HCT116 (cell line): ENCODE measurements around the gene FLNA. TPM values are rescaled to one million over a fixed set of nuclear protein-coding genes. Genes with fewer than 3 reads are reported as not detected.

Source experiments
- ATAC-seq: fragments of 200-7000 bp; cut with Tn5 transposase; 2 replicates; pipeline ENCODE4 v1.9.1; 2020; ENCODE audit warnings: mild to moderate bottlenecking, moderate library complexity
- BruUV-seq: library from RNA; stranded (reverse); fragments of 400-500 nt; replicated peaks from 2 replicates; lab custom pipeline; 2021; lab: Mats Ljungman, UMichigan
- CTCF ChIA-PET: fragments of 300-600 bp; sonication (Branson Sonifier 250); formaldehyde crosslinking; loops from one replicate; lab custom pipeline; 2021; ENCODE audit warnings: antibody characterized with exemption; lab: Charles Lee
- POLR2A ChIA-PET: fragments of 300-600, 350-600 bp; sonication (Branson Sonifier 250); formaldehyde crosslinking; loops from one replicate; lab custom pipeline; 2021; ENCODE audit warnings: antibody characterized with exemption; lab: Charles Lee
- RAD21 ChIA-PET, 2 experiments: fragments of 300-600 bp; sonication (Branson Sonifier 250); formaldehyde crosslinking; loops; one replicate each; lab custom pipeline; 2023; ENCODE audit warnings: low total read pairs in 2 of 2; ENCODE audit not compliant: uncharacterized antibody in 2 of 2, unreplicated experiment in 2 of 2, low non-redundant PET in 1 of 2; lab: Charles Lee
- DNase-seq: peaks from one replicate; pipeline ENCODE4 v3.0.0-alpha.2; 2010; ENCODE audit warnings: low read depth, low spot score
- H2AFZ ChIP-seq: fragments of 200-600 bp; shearing (Covaris generic), sonication (generic); 2 replicates; pipeline ENCODE4 v1.6.1; 2017; ENCODE audit warnings: low read depth, mixed run types, mixed read lengths, antibody characterized with exemption, low read length; ENCODE audit not compliant: poor library complexity, severe bottlenecking
- H3K27ac ChIP-seq: 2 replicates; pipeline ENCODE4 v1.5.1; 2012; ENCODE audit warnings: low read depth, low read length
- H3K27me3 ChIP-seq: fragments of 200-600 bp; sonication (generic); 2 replicates; pipeline ENCODE4 v1.6.1; 2016; ENCODE audit warnings: mixed run types, low read length, mixed read lengths; ENCODE audit not compliant: insufficient read depth
- H3K36me3 ChIP-seq, 2 experiments: fragments of 200-500 bp in 1 of 2; fragments of 200-600 bp in 1 of 2; sonication (Bioruptor generic) in 1 of 2; sonication (generic) in 1 of 2; 2 replicates each; pipeline versions ENCODE4 v1.5.1 to v1.6.1; 2014 to 2016; ENCODE audit warnings: low read length in 2 of 2, inconsistent platforms in 1 of 2, mixed read lengths in 1 of 2, mixed run types in 1 of 2; ENCODE audit not compliant: insufficient read depth in 2 of 2, control insufficient read depth in 1 of 2
- H3K4me1 ChIP-seq, 2 experiments: fragments of 200-600 bp in 1 of 2; sonication (generic) in 1 of 2; 2 replicates each; pipeline versions ENCODE4 v1.5.1 to v1.6.1; 2012 to 2017; ENCODE audit warnings: low read length in 2 of 2, inconsistent platforms in 1 of 2, mild to moderate bottlenecking in 1 of 2, mixed read lengths in 1 of 2, mixed run types in 1 of 2, moderate library complexity in 1 of 2; ENCODE audit not compliant: insufficient read depth in 2 of 2, control insufficient read depth in 1 of 2
- H3K4me2 ChIP-seq: fragments of 200-600 bp; sonication (generic); 2 replicates; pipeline ENCODE4 v1.6.1; 2017; ENCODE audit warnings: mixed run types, low read length, mixed read lengths
- H3K4me3 ChIP-seq, 2 experiments: fragments of 200-600 bp in 1 of 2; sonication (generic) in 1 of 2; replicated peaks in 1 of 2; 2 replicates each; pipeline ENCODE4 v1.5.1; 2011 to 2016; ENCODE audit warnings: low read length in 2 of 2, control low read depth in 1 of 2, low read depth in 1 of 2, mild to moderate bottlenecking in 1 of 2, mixed read lengths in 1 of 2, mixed run types in 1 of 2
- H3K79me2 ChIP-seq: fragments of 200-600 bp; sonication (generic); 2 replicates; pipeline ENCODE4 v1.6.1; 2017; ENCODE audit warnings: mild to moderate bottlenecking, mixed run types, low read length, moderate library complexity, mixed read lengths; ENCODE audit not compliant: insufficient read depth
- H3K9ac ChIP-seq: fragments of 200-600 bp; sonication (generic); 2 replicates; pipeline ENCODE4 v1.6.1; 2016; ENCODE audit warnings: low read length, mixed read lengths
- H3K9me2 ChIP-seq: fragments of 200-600 bp; sonication (generic), shearing (Covaris generic); 2 replicates; pipeline ENCODE4 v1.6.1; 2017; ENCODE audit warnings: mixed run types, mild to moderate bottlenecking, moderate library complexity; ENCODE audit not compliant: insufficient read depth
- H3K9me3 ChIP-seq, 2 experiments: fragments of 200-500 bp in 1 of 2; fragments of 200-600 bp in 1 of 2; sonication (Bioruptor generic) in 1 of 2; sonication (generic) in 1 of 2; 2 replicates each; pipeline ENCODE4 v1.6.1; 2014 to 2017; ENCODE audit warnings: low read length in 2 of 2, mixed read lengths in 2 of 2, inconsistent platforms in 1 of 2, low read depth in 1 of 2, mild to moderate bottlenecking in 1 of 2, mixed run types in 1 of 2, moderate library complexity in 1 of 2; ENCODE audit not compliant: control insufficient read depth in 1 of 2, insufficient read depth in 1 of 2
- H4K20me1 ChIP-seq: fragments of 200-600 bp; sonication (generic), shearing (Covaris generic); 2 replicates; pipeline ENCODE4 v1.6.1; 2017; ENCODE audit warnings: mixed run types, mild to moderate bottlenecking, moderate library complexity; ENCODE audit not compliant: insufficient read depth
- ATF3 ChIP-seq: IDR thresholded peaks from 2 replicates; pipeline ENCODE4 v1.6.1; 2012
- CBX3 ChIP-seq: IDR thresholded peaks from 2 replicates; pipeline ENCODE4 v1.6.1; 2012; ENCODE audit warnings: low read depth
- CEBPB ChIP-seq: IDR thresholded peaks from 2 replicates; pipeline ENCODE4 v1.6.1; 2012; ENCODE audit warnings: low read depth
- CTCF ChIP-seq, 3 experiments: fragments of 200-600 bp in 1 of 3; sonication (generic) in 1 of 3; IDR thresholded peaks in 2 of 3; conservative IDR thresholded peaks in 1 of 3; 2 replicates each; pipeline ENCODE4 v1.5.1; 2012 to 2017; ENCODE audit warnings: low read depth in 2 of 3, low read length in 2 of 3, antibody characterized with exemption in 1 of 3, borderline replicate concordance in 1 of 3, control low read depth in 1 of 3, mild to moderate bottlenecking in 1 of 3, mixed read lengths in 1 of 3, mixed run types in 1 of 3, moderate library complexity in 1 of 3; ENCODE audit not compliant: insufficient read depth in 1 of 3
- EGR1 ChIP-seq: IDR thresholded peaks from 2 replicates; pipeline ENCODE4 v1.6.1; 2012; ENCODE audit warnings: low read depth
- EZH2 ChIP-seq: fragments of 200-600 bp; sonication (generic); IDR thresholded peaks from 2 replicates; pipeline ENCODE4 v1.6.1; 2017; ENCODE audit warnings: antibody characterized with exemption, mixed run types
- EZH2phosphoT487 ChIP-seq: fragments of 200-600 bp; IDR thresholded peaks from 2 replicates; pipeline ENCODE4 v1.6.1; 2018; ENCODE audit warnings: antibody characterized with exemption, borderline replicate concordance
- FOSL1 ChIP-seq: IDR thresholded peaks from 2 replicates; pipeline ENCODE4 v1.6.1; 2012; ENCODE audit warnings: low read depth
- JUND ChIP-seq: IDR thresholded peaks from 2 replicates; pipeline ENCODE4 v1.6.1; 2012
- POLR2A ChIP-seq: IDR thresholded peaks from 2 replicates; pipeline ENCODE4 v1.7.0; 2011; ENCODE audit warnings: borderline replicate concordance; ENCODE audit not compliant: insufficient read depth, insufficient read length; ENCODE audit errors: extremely low read depth
- POLR2AphosphoS5 ChIP-seq: IDR thresholded peaks from 2 replicates; pipeline ENCODE4 v1.6.1; 2011; ENCODE audit warnings: mild to moderate bottlenecking, low read depth, low read length, moderate library complexity
- RAD21 ChIP-seq: IDR thresholded peaks from 2 replicates; pipeline ENCODE4 v1.6.1; 2012; ENCODE audit warnings: low read depth, mild to moderate bottlenecking
- REST ChIP-seq: IDR thresholded peaks from 2 replicates; pipeline ENCODE4 v1.6.1; 2012; ENCODE audit warnings: low read depth
- SIN3A ChIP-seq: IDR thresholded peaks from 2 replicates; pipeline ENCODE4 v1.6.1; 2012; ENCODE audit warnings: low read depth
- SRF ChIP-seq: IDR thresholded peaks from 2 replicates; pipeline ENCODE4 v1.6.1; 2012; ENCODE audit warnings: low read depth
- YY1 ChIP-seq: IDR thresholded peaks from 2 replicates; pipeline ENCODE4 v1.6.1; 2011; ENCODE audit warnings: low read length, low read depth, moderate library complexity, mild to moderate bottlenecking; ENCODE audit not compliant: insufficient replicate concordance; ENCODE audit errors: extremely low read depth
- ZBTB33 ChIP-seq: IDR thresholded peaks from 2 replicates; pipeline ENCODE4 v1.6.1; 2011; ENCODE audit warnings: mild to moderate bottlenecking, low read length, moderate library complexity; ENCODE audit not compliant: insufficient replicate concordance; ENCODE audit errors: extremely low read depth
- ZFX ChIP-seq: fragments of 450-650 bp; IDR thresholded peaks from 2 replicates; pipeline ENCODE4 v1.6.1; 2017
- ZNF274 ChIP-seq: fragments of 200-500 bp; sonication (Bioruptor generic); IDR thresholded peaks from 2 replicates; pipeline ENCODE4 v1.6.1; 2014; ENCODE audit warnings: mild to moderate bottlenecking, low read depth, low read length, inconsistent platforms
- intact Hi-C: fragments of 100-400 bp; cut with micrococcal nuclease; formaldehyde crosslinking; loops from 2 replicates; pipeline ENCODE4 v1.10.0; 2022
- total RNA-seq: library from RNA; stranded (reverse); gene quantifications from one replicate; pipeline ENCODE4 v1.2.1, GENCODE V29; 2021; ENCODE audit not compliant: unreplicated experiment
- TF ChIP-seq, protein P1 (sequence below): IDR thresholded peaks from 2 replicates; pipeline ENCODE4 v1.6.1; 2012

Gene FLNA
- total RNA-seq, 1 experiment from 2014 or later: 546 TPM

- Histone ChIP-seq H3K9ac (no peak overlapping the region), H2AFZ (no peak overlapping the region), H3K9me2 (no peaks in the 10 kb centered on the region), H4K20me1 (no peaks in the 10 kb centered on the region), H3K4me2 (no peak overlapping the region), H3K27me3 (0 out of 2 replicates have a peak, but pooled peaks cover 8% of the 10 kb centered on the region), H3K4me3 (no peak overlapping the region), H3K79me2 (no peaks in the 10 kb centered on the region), H3K9me3 (no peaks in the 10 kb centered on the region), H3K27ac (no peak overlapping the region), H3K36me3 (no peaks in the 10 kb centered on the region), H3K4me1 (no peaks in the 10 kb centered on the region)
- ChIA-PET CTCF (no interaction called here), RAD21 (no interaction called here), POLR2A (no interaction called here)
- TF ChIP-seq SIN3A (no peak), ZBTB33 (no peak), CBX3 (no peak), RAD21 (no peak), REST (no peak), EZH2 (no peak), POLR2A (no peak), EGR1 (no peak), CTCF (IDR thresholded peaks at IDR 0.05 in 2 of 3, conservative IDR thresholded peaks at IDR 0.05 in 1 of 3; ENCODE audit: borderline replicate concordance in 1 of 3, insufficient read depth in 1 of 3, low read depth in 2 of 3, low read length in 2 of 3) (no peak), JUND (no peak), ZNF274 (no peak), YY1 (no peak), SRF (no peak), POLR2AphosphoS5 (no peak), FOSL1 (no peak), CEBPB (no peak), ATF3 (no peak), ZFX (no peak), EZH2phosphoT487 (no peak)
- TF ChIP-seq, protein P1, sequence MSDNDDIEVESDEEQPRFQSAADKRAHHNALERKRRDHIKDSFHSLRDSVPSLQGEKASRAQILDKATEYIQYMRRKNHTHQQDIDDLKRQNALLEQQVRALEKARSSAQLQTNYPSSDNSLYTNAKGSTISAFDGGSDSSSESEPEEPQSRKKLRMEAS: no peak
- ATAC-seq: no peak
- no peak for DNase-seq
- no TSS peak for BruUV-seq
- intact Hi-C loops: no loop called here
These were observed 47.2 kb downstream of the FLNA start for GRCh38 chrX:154327038-154327820.
